ENCODE results near the gene NCAM2. TPM values are rescaled to one million over a fixed set of nuclear protein-coding genes. Genes with fewer than 3 reads are reported as not detected.

NCAM2 gene
- total and polyA plus RNA-seq, 2 of the 4 experiments (the other 2 are of a cell fraction): 2.7 to 5.0 TPM

GRCh38 chr21:21199342-21200102, 201.3 kb downstream of the NCAM2 start:
- Histone ChIP-seq H4K91ac (ENCODE audit: insufficient read depth, low read depth, low read length) (peak overlapping the region; percentile 93), H3K4me2 (ENCODE audit: low read depth, low read length) (peak overlapping the region; percentile 14; the same call in 1 of the 2 replicates), H2BK5ac (ENCODE audit: low read depth, low read length, poor library complexity, severe bottlenecking) (peak overlapping the region; percentile 93), H3K56ac (ENCODE audit: extremely low read depth, insufficient read depth, low read length) (peak overlapping the region; percentile 54), H3K9ac (ENCODE audit: low read depth, low read length) (no peak overlapping the region), H3K4me3 (ENCODE audit: insufficient read depth, low read depth, low read length) (no peak overlapping the region), H2AK5ac (ENCODE audit: low read depth, low read length) (peak overlapping the region; percentile 85), H3K4ac (ENCODE audit: low read depth, low read length) (peak overlapping the region; percentile 85), H4K20me1 (ENCODE audit: insufficient read depth, low read length) (no peaks in the 10 kb centered on the region), H2BK15ac (ENCODE audit: low read depth, low read length) (peak overlapping the region; percentile 91; the same call in 2 of the 3 replicates), H3K79me1 (ENCODE audit: low read depth in 1 of 2, low read length in 2 of 2) (no peaks in the 10 kb centered on the region), H2AK9ac (replicated peaks; ENCODE audit: low read depth, low read length, poor library complexity) (no peak overlapping the region), H3K23ac (ENCODE audit: low read depth, low read length) (peak overlapping the region; percentile 82), H3K36me3 (ENCODE audit: control insufficient read depth, insufficient read depth, low read length) (no peaks in the 10 kb centered on the region), H4K5ac (ENCODE audit: low read depth, low read length) (peak overlapping the region; percentile 100), H3K27me3 (ENCODE audit: control insufficient read depth, insufficient read depth, low read length) (no peaks in the 10 kb centered on the region), H2AFZ (replicated peaks; ENCODE audit: low read length, poor library complexity) (peak overlapping the region; percentile 24), H2BK20ac (ENCODE audit: low read depth, low read length) (peak overlapping the region; percentile 98), H3K14ac (replicated peaks; ENCODE audit: low read depth, low read length) (peak overlapping the region; percentile 91), H3K9me1 (ENCODE audit: insufficient read depth, low read length) (no peaks in the 10 kb centered on the region), H4K8ac (ENCODE audit: low read depth in 2 of 2, low read length in 2 of 2) (peak overlapping the region; percentile 7 to 85), H3K18ac (ENCODE audit: low read depth, low read length) (peak overlapping the region; percentile 100), H3K4me1 (ENCODE audit: control insufficient read depth, insufficient read depth, low read length) (peaks cover 11% of the 10 kb centered on the region), H2BK120ac (ENCODE audit: low read depth, low read length) (peak overlapping the region; percentile 97), H3K27ac (ENCODE audit: insufficient read depth, low read length) (peak overlapping the region; percentile 96), H3K9me3 (ENCODE audit: control insufficient read depth, insufficient read depth, low read length) (no peaks in the 10 kb centered on the region)
- DNase-seq: no peak
- TF ChIP-seq CEBPB (IDR thresholded peaks at IDR 0.05; ENCODE audit: low read depth, low read length) (no peak), CTCF (conservative IDR thresholded peaks at IDR 0.05; ENCODE audit: low read depth, low read length) (no peak), USF2 (IDR thresholded peaks at IDR 0.05; ENCODE audit: low read depth, low read length) (no peak), MAFK (IDR thresholded peaks at IDR 0.05; ENCODE audit: low read depth, low read length) (no peak)
- CTCF ChIA-PET: interaction anchor here (0.9 kb wide), 1 partner anchor 43 kb away, joined by 3 read pairs; no protein-coding TSS in a partner anchor
- ATAC-seq (ENCODE audit: low read depth): no peak
- POLR2A ChIA-PET (ENCODE audit: unreplicated experiment): no interaction called here
- dilution Hi-C loops (cut with HindIII; ENCODE audit: low sequenced_read_pairs, unreplicated experiment): no loop called here
- WGBS, 2 experiments (ENCODE audit: extremely low coverage in 2 of 2, insufficient read length in 1 of 2): no CpG with 5 or more reads among the region's 7 CpGs
- in situ Hi-C loops (cut with MboI; ENCODE audit: low sequenced_read_pairs): no loop called here
- intact Hi-C loops (cut with micrococcal nuclease): loop anchor here (2.0 kb wide), 1 partner anchor 35 kb away; no protein-coding TSS in a partner anchor
- no TSS peak for BruUV-seq (replicated peaks)
